CD4-positive, alpha-beta T cell treated with Interferon alpha-2 for 1 hour (primary cell): ENCODE results near the gene RSPO3.

Experiments used
- DNase-seq, 2 donors: peaks; one replicate each; pipeline ENCODE4 v3.0.0-alpha.2; 2020 to 2022

Gene RSPO3

DNA sequence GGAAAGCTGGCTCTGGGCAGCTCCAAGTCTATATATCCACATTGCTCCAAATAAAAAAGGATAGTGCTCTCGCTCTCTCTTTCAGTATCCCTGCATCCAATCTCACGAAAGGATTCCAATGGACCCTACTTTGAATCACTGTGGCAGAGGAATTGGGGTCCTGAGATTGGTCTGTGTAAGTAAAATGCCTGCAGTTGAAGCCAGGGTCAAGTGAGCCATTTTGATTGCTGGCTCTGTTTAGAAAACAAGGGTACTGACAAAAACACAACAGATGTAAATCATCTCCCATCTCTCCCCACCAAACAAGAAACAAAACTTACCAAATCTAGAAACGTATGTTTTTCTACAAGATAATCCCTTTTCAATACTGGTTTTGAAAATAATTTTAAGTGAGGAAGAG is 45.6 kb downstream of the RSPO3 start:
- no peak for DNase-seq

DNA sequence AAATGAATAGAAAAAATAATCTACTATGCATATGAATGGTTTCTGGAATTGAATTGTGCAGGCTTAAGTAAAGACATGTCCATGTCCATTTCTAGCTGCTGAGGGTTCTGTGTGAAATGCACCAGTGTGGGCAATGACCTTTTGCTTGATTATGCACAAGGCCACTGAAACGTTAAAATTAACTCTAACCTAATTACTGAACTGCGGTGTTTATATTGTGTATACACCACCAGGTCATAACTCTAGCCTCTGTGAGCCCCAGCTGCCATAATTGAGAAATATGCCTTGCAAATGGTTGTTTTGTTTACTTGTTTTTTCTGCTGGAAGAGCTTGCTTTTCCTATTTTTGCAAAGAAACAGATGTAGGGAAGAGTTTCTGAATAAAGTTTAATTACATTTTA is 46.1 kb downstream of the RSPO3 start:
- no peak for DNase-seq

DNA sequence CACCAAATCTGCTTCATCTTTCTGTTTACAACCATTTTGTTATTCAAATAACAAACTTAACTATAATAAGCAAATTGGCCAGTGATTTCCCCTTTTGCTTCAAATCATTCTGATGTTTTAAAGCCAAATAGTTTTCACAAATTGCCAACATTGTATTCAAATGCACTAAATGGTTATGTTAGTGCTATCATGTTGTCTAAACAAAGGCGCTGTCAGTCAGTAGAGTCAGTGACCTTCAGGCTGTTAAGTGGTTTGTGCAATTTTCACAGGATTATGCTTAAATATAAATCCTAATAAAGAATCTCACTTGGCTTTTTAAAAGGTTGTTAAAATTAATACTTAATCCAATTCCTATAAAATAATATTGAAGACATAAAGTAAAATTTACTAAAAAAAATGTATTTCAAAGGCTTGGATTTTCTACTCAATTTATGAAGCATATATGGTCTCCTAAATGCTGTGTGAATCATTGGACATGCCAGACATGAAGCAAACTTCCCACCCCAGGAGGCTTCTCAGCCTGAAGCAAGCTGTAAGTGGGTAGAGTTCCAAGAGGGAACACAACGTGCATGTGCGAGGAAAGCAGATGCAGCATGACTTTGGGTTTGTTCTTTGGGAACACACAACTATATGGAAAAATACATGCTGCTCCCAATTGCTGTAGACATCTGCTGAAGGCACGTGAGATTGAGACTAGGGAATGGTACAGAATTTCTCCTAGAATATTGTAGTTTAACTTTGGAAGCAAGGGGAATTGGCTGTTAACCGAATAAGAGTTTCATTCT is 54.9 kb downstream of the RSPO3 start:
- no peak for DNase-seq

DNA sequence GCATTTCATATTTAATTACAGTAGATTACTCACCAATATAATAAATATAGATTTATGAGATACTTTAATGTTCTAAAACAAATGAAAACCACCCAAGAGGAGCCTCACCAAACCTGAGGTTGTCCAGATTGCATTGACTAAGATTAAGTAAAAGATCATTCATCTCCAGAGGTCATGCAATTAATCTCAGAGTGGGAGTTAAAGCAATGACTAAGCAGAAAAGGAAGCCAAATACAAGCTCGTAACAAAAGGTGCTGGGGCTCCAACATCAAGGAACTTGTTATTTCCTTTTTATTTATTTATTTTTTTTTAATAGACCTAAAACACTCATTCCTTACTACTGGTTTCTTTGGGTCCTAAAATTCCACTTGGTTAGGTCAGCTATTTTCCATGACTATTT is 57.7 kb downstream of the RSPO3 start:
- no peak for DNase-seq

DNA sequence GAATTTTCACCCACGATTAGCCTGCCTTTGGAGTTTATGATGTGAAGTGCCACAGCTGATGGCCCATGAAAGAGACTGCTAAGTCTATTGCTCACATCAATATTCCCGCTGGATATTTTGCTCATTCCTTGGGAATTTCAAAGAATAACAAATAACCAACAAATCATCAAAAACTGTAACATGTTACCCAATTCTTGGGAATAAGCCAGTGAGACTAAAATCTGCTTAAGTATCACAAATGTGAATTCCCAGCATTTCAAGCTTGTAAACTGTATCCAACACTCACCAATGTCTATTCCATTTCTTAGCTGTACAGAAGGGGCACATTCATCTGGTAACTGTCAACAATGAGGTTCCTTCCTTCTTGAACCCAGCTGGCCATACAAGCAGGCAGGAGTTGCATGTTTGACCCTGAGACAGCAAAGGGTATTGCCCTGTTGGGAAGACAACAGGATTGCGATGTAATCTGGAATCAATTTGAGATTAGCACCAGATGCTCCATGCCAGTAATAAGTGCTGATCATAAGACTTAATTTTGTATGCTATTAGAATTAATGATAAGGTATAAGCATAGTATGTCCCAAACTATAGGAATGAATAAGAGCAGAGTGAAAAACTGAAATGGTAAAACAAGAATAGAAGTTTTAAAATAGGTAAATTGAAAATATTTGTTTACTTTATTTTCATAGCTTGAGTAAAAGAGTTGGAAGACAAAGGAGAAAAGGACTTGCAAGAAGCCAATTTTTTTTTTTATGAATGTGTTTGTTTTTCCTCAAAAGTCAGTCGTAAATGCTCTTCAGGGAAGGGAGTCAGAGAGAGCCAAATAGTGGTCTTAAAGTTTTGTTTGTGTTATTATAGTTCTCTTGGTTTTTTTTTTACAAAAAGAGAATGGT is 58.8 kb downstream of the RSPO3 start:
- DNase-seq, result no peak

DNA sequence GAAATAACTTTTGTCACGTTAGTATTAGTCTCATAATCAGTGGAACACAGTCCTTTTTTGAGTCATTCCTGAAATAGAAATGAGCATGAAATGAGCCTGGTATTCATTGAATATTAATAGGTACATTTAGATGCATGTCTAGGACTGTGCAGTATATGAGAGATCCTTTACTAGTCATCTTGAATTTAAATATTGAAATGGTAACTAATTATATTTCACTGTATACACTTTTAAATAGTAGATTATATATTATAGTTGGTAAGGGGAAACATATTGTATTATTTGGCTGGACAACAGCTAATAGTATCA is 59.4 kb downstream of the RSPO3 start:
- no peak for DNase-seq

DNA sequence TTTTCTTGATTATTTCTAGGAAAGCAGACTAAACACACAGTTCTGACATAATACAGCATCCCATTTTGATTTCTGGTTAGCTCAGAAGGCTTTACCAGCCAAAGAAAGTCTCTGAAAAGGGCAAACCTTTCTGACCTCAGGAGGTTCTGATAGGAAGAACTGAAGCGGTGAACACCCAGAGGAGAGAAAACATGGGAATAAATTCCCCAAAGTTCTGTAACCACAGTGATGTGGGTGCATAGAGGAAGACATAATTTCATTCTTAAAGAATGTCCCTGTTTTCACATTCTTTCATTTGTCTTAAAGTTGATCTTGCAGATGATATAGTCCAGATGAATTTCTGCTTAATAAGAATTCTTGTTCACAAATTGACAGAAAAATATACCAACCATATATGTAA is 60.3 kb downstream of the RSPO3 start:
- DNase-seq, result no peak

DNA sequence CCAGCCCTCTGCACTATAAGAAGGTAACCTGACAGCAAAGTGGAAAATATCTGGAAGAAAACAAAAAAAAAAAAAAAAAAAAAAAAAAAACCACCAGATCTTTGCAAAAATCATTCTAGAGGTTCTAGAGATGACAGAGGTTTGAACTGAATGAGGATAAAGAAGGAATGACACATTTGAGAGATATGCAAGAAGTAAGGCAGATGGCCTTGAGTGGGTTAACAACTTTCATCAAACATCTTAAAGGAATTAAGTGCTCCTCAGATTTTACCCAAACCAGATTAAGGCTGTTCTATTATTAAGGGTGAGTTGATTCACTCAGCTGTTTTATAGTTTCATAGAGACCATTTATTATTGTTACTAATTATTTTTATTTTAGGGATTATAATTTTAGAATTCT is 62.0 kb downstream of the RSPO3 start:
- no peak for DNase-seq

DNA sequence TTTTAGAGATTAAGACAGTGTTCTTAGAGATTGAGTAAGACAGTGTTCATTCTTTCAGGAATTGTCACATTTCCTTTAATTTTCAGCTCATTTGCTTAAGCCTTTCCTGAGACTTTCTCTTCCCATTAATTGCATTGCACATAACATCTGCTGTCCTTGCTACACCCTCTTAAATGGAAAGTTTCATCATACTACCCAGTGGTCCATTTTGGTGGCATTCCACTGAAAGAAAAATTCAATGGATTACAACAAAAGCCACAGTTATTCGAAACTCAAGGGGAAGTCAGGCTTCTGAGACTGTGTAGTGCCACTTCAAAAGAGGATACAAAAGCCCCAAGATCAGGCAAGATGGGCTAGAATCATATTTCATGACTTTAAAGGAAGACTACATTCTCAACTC is 64.0 kb downstream of the RSPO3 start:
- no peak for DNase-seq

DNA sequence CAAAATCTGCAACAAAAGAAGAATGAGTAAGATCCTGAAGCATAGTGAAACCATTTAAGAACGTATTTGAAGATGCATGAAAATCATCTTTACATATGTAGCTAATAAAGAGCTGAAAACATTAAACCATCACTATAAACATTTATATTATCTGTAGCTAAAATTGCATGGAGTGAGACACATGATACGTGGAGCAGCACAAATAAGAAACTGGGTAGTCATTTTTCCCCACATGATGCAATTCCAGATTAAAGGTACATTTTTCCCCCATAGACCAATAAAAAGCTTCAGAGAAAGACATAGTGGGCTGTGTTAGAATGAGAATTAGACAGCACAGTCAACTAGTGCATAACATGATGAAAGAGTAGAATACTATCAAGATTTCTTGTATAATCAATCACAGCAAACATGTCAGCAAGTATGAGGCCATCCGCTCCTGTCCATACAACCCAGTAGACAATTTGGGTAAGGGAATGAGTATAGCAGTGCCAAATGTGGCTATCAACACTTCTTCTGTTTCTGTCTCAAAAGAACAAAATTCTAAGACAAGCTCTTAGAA is 67.0 kb downstream of the RSPO3 start:
- no peak for DNase-seq

DNA sequence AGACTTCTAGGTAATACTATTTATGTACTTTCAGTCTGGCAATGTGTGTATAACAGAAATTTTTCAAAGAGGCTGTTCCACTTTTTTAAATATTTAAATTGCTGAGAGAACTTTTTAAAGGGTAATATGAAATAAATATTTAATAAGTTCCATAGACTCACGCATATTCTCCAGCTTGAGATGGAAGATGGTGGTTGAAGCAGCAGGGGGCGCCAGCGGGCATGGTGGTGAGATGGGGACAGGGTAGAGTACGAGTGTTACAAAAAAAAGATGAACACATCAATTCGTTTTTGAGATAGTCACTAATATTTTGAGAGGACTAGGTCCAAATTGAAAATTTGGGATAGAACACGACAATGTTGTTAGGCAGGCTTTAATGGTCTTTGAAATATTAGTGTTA is 68.4 kb downstream of the RSPO3 start:
- peak; percentile 48 to 54 for DNase-seq

DNA sequence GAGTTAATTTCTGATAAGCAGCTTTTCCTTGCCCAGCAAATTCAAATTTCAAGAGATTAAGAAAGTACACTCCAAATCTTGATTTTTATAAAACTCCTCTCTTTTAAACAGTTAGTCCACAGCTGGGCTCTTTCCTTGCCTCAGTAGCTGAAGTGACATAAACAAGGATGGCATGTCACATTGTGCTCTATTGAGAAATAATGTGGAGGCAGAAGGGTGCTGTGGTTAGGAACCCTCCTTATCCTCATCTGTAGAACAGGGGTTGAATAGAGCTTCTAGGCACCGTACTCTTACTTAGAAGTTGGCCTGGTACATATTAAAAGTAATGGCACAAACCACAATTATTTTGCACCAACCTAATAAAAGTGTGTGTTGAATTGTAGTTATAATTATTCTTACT is 70.3 kb downstream of the RSPO3 start:
- DNase-seq, result no peak

DNA sequence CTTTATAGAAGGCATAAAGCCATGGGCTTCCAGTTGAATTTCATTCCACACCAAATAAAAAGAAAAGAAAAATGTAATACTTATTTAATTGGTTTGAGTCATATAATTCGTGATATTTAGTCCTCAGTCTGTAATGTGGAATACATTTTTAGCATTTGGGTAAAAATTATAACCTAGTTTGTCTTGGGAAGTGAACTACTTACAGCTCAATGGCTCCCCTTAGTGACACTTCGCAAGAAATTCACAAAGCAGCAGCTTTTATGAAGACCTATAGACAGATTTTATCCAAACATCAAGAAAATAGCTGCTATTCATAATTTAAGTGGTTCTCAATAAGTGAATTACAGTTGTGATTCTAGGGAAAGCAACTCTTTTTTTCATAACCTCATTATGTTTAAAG is 72.1 kb downstream of the RSPO3 start:
- DNase-seq, result peak in 1 of 2 donors; percentile 2

DNA sequence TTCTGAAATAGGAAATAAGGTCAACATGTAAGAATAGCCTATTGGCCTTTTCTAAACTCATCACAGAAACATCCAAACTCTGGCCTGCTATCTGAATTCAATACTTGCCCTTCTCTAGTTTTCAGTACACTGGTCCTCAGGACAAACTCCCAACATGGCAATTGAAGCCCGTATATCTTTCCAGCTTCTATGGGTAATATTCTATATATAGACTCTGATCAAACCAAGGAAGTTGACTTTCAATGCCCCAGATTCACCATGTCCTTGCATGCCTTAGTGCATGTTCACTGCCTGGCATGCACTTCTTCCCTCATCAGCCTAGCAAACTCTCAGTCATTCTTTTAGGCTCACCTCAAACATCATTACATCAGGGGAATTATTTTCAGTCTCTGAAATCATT is 73.2 kb downstream of the RSPO3 start:
- no peak for DNase-seq

DNA sequence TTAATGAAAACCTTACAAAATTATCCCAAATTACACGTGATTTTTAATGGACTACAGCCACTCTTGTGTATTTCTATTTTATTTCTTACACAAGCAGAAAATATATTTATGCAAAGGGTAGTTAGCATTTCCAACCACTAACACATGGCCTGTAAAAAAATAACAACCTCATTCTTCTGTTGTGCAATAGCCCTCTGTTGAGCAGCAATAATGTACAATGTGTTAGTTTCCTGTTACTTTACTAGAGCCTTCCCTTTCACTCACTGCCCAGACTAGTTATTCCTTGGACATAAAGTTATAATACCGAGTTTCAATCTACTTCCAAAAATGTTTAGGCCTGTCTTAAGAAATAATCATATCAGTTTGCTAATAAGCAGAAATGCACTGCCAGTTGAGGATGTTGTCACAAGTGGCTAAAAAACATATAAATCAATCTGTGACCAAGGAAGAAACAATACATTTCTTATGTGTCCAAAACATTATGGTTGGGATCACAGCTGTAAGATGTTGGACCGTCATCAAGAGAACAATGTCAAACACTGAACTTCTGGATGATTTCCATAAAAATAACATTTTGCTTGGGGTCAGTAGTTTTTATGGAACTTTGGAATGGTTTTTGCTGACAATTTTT is 74.6 kb downstream of the RSPO3 start:
- no peak for DNase-seq

DNA sequence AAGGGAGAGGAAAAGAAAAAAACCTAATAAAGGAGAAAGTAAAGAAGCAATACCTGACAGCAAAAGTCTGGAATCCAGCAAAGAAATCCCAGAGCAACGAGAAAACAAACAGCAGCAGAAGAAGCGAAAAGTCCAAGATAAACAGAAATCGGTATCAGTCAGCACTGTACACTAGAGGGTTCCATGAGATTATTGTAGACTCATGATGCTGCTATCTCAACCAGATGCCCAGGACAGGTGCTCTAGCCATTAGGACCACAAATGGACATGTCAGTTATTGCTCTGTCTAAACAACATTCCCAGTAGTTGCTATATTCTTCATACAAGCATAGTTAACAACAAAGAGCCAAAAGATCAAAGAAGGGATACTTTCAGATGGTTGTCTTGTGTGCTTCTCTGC is 77.4 kb downstream of the RSPO3 start:
- DNase-seq, result no peak

DNA sequence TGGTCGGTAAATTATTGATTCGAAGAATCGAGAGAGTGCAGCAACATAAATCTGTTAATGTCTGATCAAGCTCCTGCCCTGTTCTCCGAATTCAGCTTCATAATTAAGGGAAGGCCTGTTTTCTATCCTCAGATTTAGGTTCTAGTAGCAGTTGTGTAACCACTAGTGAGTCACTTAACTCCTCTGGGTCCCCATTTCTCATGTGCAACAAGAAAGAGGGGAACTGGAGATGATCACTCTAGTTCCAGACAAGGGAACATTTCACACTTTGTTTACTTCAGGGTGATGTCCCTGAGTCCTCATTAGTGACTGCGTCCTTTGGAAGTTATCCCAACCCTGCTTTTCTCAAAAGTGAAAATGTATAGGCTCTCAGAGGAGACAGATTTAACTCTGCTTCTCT is 80.1 kb downstream of the RSPO3 start:
- peak in 1 of 2 donors; percentile 6 for DNase-seq

DNA sequence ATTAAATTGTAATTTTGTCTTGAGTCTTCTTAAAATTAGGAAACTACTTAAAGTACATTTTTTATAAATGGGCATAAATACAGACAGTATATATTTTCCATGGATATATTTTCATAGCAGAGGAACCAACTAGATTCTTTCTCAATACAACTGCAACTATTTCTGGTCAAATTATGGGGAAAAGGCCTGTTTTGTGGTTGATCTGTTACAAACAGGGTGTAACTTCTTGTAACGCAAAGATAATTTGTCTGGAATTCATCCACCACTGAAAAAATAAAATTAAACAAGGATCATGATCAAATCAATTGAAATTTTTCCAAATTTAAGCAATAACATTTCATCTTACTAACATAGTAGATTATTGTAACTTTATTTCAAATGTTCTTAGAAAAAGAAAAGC is 81.0 kb downstream of the RSPO3 start:
- DNase-seq, result no peak

DNA sequence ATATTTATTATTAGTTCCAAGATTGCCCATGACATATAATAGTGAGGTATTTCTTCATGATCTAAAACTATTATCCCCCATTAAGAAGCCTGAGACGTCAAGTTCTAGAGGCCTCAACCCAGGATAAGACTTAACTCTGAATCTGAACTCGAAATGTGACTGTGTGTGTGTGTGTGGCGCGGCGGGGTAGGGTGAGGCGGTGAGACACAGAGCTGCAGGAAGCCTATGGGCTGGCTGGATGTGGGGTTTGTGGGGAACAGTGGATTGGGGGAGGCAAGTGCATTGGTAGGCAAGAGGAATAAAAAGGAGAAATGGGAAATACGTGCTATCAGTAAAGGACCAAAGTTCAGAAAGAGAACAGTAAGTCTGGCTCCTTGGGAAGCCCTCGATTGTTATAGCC is 81.6 kb downstream of the RSPO3 start:
- no peak for DNase-seq

DNA sequence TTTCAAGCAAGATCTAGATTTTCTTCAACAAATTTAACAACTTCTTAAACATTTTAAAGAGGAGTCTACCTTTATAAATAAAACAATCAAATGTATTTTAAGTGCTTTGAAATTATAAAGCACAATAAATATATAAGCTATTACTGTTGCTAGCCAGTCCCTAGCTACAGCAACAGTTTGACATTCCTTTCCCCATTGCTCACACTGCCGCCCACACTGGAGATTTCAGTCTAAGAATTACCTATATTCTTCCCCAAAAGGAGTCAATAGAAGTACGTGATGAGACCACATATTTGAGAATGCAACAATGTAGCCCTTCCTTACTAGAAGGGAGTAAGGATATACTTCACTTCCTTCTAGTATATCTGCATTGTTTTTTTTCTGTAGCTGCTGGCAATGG is 82.8 kb downstream of the RSPO3 start:
- no peak for DNase-seq

DNA sequence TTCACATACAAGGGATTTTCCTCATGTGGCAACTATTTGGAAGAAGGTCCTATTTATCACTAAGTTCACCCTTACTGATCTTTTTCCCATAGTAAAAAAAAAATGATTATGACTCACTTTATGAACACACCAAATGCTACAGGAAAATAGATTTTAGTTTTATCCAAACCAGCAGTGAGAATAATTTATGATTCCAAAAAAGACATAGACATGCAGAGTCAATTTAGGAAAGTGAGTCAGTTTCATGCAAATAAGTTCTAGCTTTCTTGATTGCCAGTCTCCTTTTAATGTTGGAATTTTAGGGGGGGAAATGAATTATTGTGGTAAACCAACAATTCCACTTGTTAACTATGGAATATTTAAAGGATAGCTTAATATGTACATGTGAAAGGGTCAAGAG is 84.2 kb downstream of the RSPO3 start:
- no peak for DNase-seq

DNA sequence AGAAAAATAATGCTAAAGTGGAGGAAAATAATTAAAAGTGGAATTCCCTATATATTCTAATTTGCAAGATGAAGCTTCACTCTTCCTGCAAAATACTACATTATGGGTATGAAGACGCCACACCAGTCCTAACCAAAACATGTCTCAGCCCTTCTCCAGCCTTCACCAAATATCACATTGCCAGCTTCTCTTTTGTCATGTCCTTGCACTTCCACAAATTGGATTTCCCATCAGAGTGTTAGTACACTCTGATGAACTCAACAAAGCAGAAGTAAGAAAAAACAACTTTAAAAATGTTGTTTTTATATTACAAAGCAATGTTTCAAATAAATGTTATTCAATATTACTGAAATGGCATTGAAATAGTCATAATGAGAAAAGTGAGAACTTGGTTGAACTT is 85.8 kb downstream of the RSPO3 start:
- DNase-seq, result no peak

DNA sequence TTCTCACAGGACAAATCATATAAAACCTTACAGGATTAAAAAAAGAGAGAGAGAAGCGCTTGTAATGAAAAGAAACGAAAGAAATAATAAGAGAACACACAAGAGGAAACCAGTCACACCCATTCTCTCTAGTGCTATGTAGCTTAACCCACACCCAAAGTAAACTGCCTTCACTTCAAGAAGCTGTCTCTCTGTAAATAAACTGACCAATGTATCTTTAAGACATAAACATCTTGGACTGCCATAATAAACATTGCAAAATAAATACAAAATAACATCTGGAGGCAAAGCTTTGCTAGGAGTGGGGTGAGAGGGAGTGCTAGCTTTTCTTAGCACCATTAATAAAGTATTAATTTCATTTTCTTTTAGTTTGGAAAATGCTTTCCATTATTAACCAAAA is 86.6 kb downstream of the RSPO3 start:
- no peak for DNase-seq
